Activated T-cell treated with anti-CD3 and anti-CD28 coated beads for 4 hours (primary cell): ENCODE data around the gene USP34.
"Not testable (repeated sequence)": the region's sequence is repeated elsewhere in the genome, so short reads cannot be mapped to it uniquely, and the experiment has no call there.

Source experiments
- DNase-seq: peaks from one replicate; pipeline ENCODE4 v3.0.0-alpha.2; 2020

The USP34 gene

GRCh38 chr2:61181382-61182058 is 289.4 kb downstream of the USP34 start:
- DNase-seq = no peak

DNA sequence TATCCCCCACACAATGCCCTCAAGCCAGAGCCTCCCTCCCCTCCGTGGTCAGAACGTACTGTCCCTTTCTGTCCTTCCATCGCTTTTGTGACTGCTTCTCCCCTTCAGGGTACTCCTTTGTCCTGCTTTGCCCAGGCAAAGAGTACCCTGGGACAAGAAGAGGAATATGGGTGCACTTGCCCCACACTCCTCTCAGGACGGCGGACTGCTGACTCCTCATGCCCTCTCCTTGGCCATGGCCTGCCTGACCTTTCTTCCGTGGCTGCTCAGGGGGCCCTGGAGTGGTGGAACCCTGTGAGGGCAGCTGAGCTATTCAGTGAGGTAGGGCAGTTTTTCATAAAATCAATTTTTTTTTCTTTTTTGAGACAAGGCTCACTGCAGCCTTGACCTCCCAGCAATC is 290.2 kb downstream of the USP34 start:
- DNase-seq = no peak

DNA sequence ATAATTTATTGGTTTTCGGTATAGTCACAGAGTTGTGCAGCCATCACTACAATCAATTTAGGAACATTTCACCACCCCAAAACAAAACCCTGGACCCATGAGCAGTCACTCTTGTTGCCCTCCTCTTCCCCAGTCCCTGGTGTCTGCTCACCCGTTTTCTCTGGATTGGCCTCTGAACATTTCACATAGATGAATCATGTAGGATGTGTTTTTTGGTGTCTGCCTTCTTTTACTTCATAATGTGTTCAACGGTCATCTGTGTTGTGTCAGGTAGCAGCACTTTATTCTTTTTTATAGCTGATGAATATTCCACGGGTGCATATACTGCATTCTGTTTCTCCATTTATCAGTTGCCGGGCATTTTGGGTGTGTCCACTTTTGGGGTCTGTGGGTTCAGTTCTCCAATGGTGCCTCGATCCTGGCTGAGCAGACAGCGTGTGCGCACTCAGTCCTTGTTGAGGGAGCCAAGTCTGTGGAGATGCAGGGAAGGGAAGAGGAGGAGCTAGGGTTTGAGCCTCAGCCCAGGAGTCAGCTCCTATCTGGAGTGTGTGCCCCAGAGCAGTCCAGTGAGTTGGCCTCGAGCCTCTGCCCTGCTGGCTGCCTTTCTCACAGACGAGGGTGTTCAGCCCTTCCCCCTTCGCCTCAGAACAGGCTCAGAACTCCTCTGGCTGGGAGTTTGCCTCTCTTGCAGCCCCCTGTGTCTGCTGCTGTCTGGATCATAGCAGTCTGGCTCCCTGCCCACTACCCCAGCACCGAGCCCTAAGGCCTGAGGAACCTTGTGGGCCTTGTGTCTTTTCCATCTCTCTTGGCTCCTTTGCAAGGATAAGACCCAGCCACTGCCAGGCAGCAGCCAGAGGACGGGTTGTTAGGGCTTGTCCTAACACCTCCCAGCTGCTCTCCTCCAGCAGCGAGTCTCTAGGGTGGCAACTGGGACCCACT is 290.9 kb downstream of the USP34 start:
- no peak for DNase-seq

DNA sequence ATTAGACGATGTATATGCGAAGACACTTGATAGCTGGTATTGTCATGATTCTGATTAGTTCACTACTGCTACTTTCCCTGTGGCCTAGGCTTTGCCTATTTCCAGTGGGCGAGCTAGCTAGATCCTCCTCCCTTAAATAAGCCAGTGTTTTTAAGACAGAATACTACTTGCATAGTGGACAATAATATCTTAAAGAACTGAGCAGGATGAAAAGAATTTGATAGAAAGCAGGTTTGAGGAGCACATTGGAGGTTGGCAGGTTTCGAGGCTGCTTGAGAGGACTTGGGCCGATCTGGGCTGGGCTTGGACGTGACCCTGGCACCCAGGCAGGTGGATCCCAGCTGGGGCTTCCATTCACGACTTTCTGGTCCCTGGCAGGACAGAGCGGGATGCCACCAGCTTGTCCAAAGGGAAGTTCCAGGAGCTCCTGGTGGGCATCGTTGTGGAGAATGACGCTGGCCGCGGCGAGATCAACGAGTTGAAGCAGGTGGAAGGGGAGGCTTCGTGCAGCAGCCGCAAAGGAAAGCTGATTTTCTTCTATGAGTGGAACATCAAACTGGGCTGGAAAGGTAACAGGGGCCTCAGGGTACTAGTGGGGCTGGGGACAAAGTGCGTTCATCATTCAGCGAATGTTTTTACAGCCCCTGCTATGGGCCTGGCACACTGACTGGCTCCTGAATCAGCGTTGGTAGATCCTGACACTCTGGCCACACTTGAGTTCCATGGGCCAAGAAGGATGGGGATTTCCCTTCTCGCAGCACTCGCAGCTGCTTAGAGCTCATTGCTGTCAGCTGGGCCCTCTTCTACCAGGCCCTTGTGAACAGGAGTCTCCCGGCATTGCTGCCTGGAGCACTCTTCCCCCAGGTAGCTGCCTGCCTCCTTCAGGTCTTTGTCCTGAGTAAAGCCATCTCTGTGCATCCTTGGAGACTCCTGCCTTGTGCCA is 292.0 kb downstream of the USP34 start:
- DNase-seq = no peak

DNA sequence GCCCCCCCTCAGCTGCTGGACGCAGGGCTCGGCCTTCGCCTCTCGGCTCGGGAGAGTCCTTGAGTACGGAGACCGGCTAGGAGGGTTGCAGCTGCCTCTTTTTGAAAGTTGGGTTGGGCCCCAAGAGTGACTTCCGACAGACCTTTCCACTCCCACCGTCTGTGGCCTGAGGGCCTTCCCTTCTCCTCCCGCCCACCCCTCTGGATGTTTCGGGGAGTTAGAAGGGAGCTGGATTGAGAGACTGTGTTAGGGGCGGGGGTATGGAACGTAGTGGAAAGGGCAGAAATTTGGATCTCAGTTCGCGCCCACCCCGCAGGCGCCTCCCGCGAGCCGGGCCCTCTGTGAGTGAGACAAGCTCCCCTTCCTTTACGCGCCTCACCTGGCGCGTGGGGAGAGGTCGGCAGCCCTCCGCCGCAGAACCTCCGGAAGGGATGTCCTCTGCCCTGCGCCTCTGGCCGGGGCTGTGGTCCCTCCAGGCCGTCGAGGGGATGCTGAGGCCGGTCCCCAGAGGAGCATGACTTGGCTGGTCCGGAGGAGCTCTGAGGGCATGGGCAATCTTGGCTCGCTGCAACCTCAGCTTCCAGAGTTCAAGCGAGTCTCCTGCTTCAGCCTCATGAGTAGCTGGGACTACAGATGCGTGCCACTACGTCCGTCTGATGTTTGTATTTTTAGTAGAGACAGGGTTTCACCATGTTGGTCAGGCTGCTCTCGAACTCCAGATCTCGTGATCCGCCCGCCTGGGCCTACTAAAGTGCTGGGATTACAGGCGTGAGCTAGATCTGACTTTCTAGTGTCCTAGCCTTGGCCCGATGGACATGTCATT is 292.9 kb downstream of the USP34 start:
- peak; percentile 17 for DNase-seq

DNA sequence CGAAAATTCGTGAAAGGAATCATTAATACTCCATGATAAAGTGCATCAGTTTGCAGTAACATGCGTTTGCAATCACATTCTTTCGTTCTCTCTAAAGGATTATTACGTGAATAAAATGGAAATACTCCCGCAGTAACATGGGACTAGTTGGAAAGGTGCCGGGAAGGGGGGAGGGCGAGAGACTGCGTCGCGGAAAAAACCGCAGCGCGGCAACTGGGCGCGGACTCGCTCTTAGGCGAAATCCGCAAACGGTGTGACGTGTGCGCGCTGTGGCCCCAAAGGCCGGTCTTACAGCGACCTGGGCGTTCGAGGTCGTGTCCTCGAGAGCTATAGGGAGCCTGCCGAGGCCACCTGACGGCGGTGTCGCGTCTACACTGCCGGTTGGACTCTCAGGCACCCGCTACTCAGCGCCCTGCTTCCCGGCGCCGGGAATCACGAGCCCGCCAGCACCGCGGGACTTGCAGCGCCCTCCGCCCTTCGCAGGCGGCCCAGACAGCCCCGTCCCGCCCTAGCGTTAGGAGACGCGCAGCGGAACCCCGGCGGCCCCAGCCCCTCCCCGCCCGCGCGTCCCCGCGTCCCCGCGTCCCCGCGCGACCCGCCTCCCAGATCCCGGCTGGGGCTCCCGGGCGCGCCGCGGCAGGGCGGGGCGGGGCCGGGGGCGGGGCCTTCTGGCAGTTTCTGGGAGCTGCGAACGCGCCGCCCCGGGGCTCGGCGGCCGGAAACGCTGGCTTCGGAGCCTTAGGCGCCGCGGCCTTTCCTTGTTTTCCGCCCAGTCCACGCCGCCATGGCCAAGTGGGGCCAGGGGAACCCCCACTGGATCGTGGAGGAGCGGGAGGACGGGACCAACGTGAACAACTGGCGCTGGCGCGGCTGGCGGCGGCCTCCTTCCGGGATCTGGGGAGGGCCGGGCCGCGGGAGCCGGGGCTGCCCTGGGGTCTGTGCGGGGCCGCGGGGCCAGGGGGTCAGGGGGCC is 293.8 kb downstream of the USP34 start:
- peak; percentile 90 for DNase-seq

DNA sequence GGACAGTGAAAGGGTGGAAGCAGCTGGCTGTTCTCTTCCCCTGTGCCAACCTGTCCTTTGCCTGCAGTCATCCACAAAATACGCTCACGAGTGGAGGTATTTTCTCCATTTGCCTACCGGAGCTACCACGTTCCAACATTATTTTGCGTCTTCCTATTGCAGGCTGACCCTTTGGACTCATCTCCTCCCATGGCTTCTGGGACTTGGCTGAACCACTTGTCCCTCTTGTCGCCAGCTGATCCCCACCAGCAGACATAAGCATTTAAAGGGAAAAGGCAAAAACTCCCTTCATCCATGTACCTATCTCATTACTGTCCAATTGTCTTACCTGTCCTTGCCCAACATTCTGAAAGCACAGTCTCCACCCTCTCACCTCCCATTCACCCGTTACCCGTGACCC is 295.9 kb downstream of the USP34 start:
- no peak for DNase-seq

DNA sequence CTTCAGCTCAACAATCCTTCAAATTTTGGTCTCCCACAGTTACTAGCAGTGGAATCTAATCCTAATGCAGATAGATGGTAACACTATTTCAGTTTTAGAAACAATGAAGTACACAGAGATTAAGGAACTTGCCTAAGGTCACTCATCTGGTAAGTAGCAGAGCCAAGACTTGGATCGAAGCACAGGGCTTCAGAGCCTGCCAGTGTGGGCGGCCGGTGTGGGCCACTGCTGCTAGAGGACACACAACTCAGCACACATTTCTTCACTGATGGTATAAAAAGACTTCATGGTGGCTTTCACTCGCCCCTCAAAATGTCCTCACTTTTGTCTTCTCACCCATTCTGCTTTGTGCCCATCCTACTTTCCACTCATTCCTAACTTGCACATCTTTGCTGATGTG is 297.8 kb downstream of the USP34 start:
- no peak for DNase-seq

- DNase-seq = no peak
Observed at GRCh38 chr2:61172671-61173070, 298.2 kb downstream of the USP34 start.

GRCh38 chr2:61167579-61167978 is 303.3 kb downstream of the USP34 start:
- DNase-seq = no peak

DNA sequence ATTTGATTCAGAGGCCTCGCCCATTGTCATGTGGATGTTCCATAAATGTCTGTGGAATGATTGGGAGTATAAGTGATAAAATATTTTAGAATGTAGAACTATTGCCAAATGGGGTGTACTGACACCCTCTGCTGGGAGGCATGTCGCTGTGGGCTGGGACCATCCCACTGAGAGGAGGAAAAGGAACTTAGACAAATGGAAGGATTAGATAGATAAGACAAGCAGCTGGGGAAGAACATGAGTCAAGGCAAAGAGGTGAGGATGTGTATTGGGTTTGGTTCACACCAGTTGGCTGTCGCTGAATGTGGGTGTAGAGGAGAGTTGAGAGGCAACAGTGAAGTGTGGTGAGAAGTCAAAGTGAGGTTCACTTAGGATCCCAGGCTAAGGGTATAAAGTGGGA is 304.9 kb downstream of the USP34 start:
- DNase-seq = no peak

DNA sequence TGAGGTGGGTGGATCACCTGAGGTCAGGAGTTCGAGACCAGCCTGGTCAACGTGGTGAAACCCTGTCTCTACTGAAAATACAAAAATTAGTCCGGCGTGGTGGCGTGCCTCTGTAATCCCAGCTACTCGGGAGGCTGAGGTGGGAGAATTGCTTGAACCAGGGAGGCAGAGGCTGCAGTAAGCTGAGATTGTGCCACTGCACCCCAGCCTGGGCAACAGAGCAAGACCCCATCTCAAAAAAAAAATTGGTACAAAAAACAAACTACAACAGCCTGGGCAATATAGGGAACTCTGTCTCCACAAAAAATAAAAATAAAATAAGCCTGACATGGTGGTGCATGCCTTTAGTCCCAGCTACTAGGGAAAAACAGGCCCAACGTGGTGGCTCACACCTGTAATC is 305.8 kb downstream of the USP34 start:
- not testable (repeated sequence) for DNase-seq

- DNase-seq = no peak
Observed at GRCh38 chr2:61162721-61163120, 308.2 kb downstream of the USP34 start.

DNA sequence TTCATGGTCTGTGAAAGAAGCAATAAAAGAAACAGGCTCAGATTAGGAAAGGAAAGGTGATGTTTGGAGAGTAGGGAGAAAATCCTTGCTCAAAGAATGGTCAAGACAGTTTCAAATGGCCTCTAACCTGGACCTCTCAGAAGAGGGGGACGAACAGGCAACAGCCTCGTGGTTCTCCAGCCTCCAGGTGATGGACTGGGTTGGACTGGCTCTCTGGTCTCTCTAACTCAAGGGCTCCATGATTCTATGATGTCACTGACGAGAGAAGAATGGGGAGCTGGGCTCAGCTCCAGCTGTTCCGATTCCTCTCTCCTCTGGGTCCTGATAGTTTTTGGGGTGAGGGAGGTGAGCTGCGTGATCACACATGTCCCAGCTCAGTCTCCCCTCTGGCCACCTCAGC is 309.0 kb downstream of the USP34 start, which contains the start of gene C2orf74:
Gene C2orf74, plus strand, starts transcription at position 301 of the 400 bp plus-strand sequence. CDS start 327 bp downstream, outside the sequence.
- no peak for DNase-seq

DNA sequence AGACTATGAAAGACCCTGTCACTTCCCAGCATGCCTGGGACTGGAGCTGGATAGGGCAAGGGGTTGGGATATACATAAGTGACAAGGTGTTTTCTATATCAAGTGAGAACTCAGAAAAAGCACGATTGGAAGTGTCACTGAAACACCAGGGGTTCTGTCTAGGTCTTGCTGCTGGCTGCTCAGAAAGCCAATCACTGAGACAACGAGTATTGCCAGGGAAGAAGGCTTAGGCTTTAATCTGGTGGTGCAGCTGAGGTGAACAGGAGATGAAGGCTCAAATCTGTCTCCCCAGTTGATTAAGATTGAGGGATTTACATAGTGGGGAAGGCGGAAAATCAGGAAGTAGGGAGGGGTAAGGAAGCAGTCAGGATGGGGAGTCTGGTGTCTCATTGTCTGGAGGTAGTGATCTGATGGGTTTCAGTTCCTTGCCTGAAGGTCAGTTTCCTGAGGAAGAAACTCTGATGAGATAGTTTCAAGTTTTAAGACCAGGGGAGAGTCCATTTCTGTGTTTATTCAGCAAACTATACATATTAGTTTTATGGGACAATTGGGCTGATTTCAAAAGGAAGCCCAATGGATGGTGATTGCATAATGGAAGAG is 312.4 kb downstream of the USP34 start:
- no peak for DNase-seq

DNA sequence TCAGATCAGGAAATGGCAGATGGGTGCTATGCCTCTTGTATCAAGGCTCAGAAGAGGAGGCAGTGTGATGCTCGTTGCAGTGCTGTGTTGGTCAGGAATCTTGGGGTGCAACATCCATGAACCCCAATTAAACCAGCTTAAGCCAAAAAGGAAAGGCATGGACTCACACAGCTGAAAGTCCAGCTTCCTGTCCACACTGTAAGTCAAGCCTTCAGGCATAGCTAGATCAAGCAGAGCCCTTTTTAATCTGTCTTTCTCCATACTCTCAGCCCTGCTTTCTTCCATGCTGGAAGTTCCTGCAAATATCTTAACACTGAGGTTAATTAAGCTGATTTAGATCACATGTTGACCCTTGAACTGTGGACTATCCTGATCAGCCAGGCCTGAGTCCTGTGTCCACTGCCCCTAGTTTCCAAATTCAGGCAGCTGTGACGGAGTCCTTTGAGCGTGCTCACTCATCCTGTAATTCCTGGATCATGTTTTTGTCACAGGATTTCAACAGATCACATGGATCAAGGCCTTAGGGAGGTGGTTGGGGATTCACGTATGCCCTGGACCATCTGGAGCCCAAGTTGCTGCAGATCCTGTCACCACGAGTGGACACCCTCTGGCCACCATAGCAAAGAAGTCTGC is 313.4 kb downstream of the USP34 start:
- no peak for DNase-seq

DNA sequence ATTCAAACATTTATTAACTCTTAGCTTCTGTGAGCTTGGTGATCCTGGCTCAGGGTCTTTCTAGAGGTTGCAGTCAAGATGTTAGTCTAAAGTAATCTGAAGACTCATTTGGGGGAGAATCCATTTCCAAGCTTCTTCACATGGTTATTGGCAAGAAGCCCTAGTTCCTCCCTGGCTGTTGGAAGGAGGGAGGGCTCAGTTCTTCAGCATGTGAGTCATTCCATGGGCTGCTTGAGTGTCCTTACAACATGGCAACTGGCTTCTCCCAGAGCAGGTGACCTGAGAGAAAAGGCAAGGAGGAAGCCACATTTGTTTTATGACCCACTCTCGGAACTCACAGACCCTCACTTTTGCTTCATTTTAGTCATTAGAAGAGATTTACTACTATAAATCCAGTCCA is 319.5 kb downstream of the USP34 start:
- no peak for DNase-seq

DNA sequence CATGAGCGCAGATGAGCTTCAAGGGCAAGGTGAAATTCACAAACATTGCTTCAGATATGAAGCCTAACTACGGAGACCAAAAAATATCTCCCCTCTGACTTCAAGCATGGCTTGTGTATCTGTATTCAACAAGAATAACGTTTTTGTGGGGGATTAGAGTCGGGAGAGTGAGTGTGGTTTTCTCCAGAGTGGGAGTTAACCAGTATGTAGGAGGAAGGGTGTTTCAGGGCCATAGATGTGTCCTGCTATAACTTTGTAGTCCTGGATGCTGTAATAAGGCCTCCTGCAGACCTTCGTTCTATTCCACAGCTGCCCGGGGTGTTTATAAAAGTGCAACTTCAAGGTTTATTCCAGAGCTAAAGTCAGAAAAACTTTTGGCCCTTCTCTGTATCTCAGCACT is 321.8 kb downstream of the USP34 start:
- DNase-seq = no peak

- DNase-seq = not testable (repeated sequence)
Observed at GRCh38 chr2:61148091-61148490, 322.8 kb downstream of the USP34 start.

GRCh38 chr2:61145990-61146389 is 324.9 kb downstream of the USP34 start:
- DNase-seq = no peak
